Measurements from ENCODE around the gene FDX2. TPM values are rescaled to one million over a fixed set of nuclear protein-coding genes. Genes with fewer than 3 reads are reported as not detected.

The FDX2 gene
- total and polyA plus RNA-seq, 2 donors (not counting 1 experiment from before 2014, with no cell fraction given): 13.9 to 21.5 TPM

DNA sequence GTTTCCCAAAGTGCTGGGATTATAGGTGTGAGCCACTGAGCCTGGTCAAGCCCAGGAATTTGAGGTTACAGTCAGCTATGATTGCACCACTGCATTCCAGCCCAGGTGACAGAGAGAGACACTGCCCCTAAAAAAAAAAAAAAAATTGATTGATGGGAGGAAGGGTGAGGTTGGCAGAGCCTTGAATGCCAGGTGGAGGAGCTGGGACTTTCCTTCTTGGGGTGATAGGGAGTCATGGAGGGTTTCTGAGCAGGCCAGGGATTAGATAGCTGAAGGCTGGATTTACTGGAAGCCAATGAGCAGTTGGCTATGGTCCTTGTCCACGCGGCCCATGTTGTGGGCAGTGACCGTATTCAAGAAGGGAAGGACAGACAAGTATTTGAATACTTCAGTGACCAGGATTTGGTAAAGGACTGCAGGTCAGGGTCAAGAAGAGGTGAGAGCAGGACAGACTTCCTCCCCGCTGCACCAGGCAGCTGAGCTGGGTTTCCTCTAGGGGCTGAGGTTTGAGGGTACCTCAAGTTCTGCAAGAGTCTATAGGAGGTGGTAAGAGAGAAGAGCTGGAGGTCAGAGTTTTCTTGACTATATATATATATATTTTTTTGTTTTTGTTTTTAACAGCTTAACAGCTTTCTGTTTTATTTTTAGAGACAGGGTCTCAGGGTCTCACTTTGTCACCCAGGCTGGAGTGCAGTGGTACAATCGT, 35.9 kb downstream of the FDX2 start:
- Histone ChIP-seq H3K27ac (ENCODE audit: low read length in 2 of 2) (no peak overlapping the region), H3K4me3 (ENCODE audit: control extremely low read depth in 1 of 5, extremely low read depth in 1 of 5, insufficient read depth in 1 of 5, low read depth in 2 of 5, low read length in 4 of 5) (no peak overlapping the region), H3K4me2 (replicated peaks; ENCODE audit: low read depth, low read length, poor library complexity, severe bottlenecking) (no peak overlapping the region), H3K36me3 (replicated peaks in 1 of 2; ENCODE audit: control extremely low read depth in 1 of 2, control insufficient read depth in 1 of 2, extremely low read depth in 1 of 2, insufficient read depth in 2 of 2, low read length in 1 of 2) (peaks cover 0 to 30% of the 10 kb centered on the region in 2 experiments), H3K79me2 (ENCODE audit: control insufficient read depth, insufficient read depth, low read length) (no peaks in the 10 kb centered on the region), H3K27me3 (replicated peaks in 1 of 4; ENCODE audit: control extremely low read depth in 1 of 4, control insufficient read depth in 3 of 4, insufficient read depth in 4 of 4, low read length in 3 of 4) (no peaks in the 10 kb centered on the region), H3K9ac (ENCODE audit: low read length) (no peak overlapping the region), H3K4me1 (ENCODE audit: control insufficient read depth in 2 of 2, insufficient read depth in 2 of 2, low read length in 2 of 2) (peaks cover 4 to 5% of the 10 kb centered on the region in 2 donors), H3K9me3 (ENCODE audit: control extremely low read depth in 1 of 3, control insufficient read depth in 2 of 3, insufficient read depth in 1 of 3, low read length in 2 of 3) (no peaks in the 10 kb centered on the region), H4K20me1 (ENCODE audit: control insufficient read depth, insufficient read depth, low read length, poor library complexity, severe bottlenecking) (no peaks in the 10 kb centered on the region), H2AFZ (ENCODE audit: insufficient read depth, low read depth, low read length, poor library complexity, severe bottlenecking) (no peak overlapping the region)
- TF ChIP-seq EZH2 (IDR thresholded peaks at IDR 0.05; ENCODE audit: borderline replicate concordance, insufficient read depth, low read depth, low read length, poor library complexity, severe bottlenecking): no peak
- TF ChIP-seq, protein P1, sequence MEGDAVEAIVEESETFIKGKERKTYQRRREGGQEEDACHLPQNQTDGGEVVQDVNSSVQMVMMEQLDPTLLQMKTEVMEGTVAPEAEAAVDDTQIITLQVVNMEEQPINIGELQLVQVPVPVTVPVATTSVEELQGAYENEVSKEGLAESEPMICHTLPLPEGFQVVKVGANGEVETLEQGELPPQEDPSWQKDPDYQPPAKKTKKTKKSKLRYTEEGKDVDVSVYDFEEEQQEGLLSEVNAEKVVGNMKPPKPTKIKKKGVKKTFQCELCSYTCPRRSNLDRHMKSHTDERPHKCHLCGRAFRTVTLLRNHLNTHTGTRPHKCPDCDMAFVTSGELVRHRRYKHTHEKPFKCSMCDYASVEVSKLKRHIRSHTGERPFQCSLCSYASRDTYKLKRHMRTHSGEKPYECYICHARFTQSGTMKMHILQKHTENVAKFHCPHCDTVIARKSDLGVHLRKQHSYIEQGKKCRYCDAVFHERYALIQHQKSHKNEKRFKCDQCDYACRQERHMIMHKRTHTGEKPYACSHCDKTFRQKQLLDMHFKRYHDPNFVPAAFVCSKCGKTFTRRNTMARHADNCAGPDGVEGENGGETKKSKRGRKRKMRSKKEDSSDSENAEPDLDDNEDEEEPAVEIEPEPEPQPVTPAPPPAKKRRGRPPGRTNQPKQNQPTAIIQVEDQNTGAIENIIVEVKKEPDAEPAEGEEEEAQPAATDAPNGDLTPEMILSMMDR (IDR thresholded peaks at IDR 0.05): no peak
- intact Hi-C loops (cut with micrococcal nuclease): no loop called here
- H3K27ac Mint-ChIP-seq: peak overlapping the region; percentile 73
- WGBS (ENCODE audit: insufficient coverage): 43% methylated on average over 4 of the region's 5 CpGs
- ATAC-seq (ENCODE audit: low read depth): no peak
- H3K27me3 Mint-ChIP-seq: no peaks in the 10 kb centered on the region
- H3K4me3 Mint-ChIP-seq: no peak overlapping the region
- DNase-seq: peak; percentile 24
- ChIA-PET CTCF (interaction anchor here (0.6 to 2.7 kb wide), 8 partner anchors 9 to 226 kb away, joined by 3 to 11 read pairs (median 4); partner anchors contain the start of gene ICAM1), POLR2A (interaction anchor here (0.6 to 1.1 kb wide), 5 partner anchors 9 to 111 kb away, joined by 3 to 5 read pairs (median 3); partner anchors contain the start of genes ICAM1 and ICAM5)
- H3K9me3 Mint-ChIP-seq (ENCODE audit: insufficient read depth): no peaks in the 10 kb centered on the region
- H3K4me1 Mint-ChIP-seq: peaks cover 9% of the 10 kb centered on the region

DNA sequence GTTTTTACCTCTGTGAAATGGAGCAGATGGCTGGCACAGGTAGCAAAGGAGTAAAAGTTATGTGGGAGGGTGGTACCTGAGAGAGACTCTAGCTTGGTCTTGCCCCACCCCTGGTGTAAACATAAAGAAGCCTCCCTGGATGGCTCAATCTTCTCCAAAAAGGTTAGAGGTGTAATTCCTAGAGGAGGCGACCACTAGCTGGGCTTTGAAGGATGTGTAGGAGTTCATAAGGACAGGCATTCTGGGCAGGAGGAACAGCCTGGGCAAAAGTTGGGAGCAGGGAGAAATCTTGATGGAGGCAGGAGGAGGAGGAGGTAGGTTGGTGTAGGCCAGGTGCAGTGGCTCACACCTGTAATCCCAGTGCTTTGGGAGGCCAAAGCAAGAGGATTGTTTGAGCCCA, 36.9 kb downstream of the FDX2 start:
- H3K4me3 Mint-ChIP-seq: no peak overlapping the region
- no peaks in the 10 kb centered on the region for H3K27me3 Mint-ChIP-seq
- intact Hi-C loops (cut with micrococcal nuclease): no loop called here
- Histone ChIP-seq H3K4me1 (ENCODE audit: control insufficient read depth in 2 of 2, insufficient read depth in 2 of 2, low read length in 2 of 2) (peaks cover 4 to 5% of the 10 kb centered on the region in 2 donors), H3K79me2 (ENCODE audit: control insufficient read depth, insufficient read depth, low read length) (no peaks in the 10 kb centered on the region), H3K9me3 (ENCODE audit: control extremely low read depth in 1 of 3, control insufficient read depth in 2 of 3, insufficient read depth in 1 of 3, low read length in 2 of 3) (no peaks in the 10 kb centered on the region), H3K4me2 (replicated peaks; ENCODE audit: low read depth, low read length, poor library complexity, severe bottlenecking) (no peak overlapping the region), H3K36me3 (replicated peaks in 1 of 2; ENCODE audit: control extremely low read depth in 1 of 2, control insufficient read depth in 1 of 2, extremely low read depth in 1 of 2, insufficient read depth in 2 of 2, low read length in 1 of 2) (peaks cover 0 to 21% of the 10 kb centered on the region in 2 experiments), H2AFZ (ENCODE audit: insufficient read depth, low read depth, low read length, poor library complexity, severe bottlenecking) (no peak overlapping the region), H3K4me3 (ENCODE audit: control extremely low read depth in 1 of 5, extremely low read depth in 1 of 5, insufficient read depth in 1 of 5, low read depth in 2 of 5, low read length in 4 of 5) (no peak overlapping the region), H3K9ac (ENCODE audit: low read length) (no peak overlapping the region), H3K27me3 (replicated peaks in 1 of 4; ENCODE audit: control extremely low read depth in 1 of 4, control insufficient read depth in 3 of 4, insufficient read depth in 4 of 4, low read length in 3 of 4) (no peaks in the 10 kb centered on the region), H4K20me1 (ENCODE audit: control insufficient read depth, insufficient read depth, low read length, poor library complexity, severe bottlenecking) (no peaks in the 10 kb centered on the region), H3K27ac (ENCODE audit: low read length in 2 of 2) (no peak overlapping the region)
- no peak overlapping the region for H3K27ac Mint-ChIP-seq
- POLR2A ChIA-PET: interaction anchor here (1.1 kb wide), 1 partner anchor 23 kb away, joined by 4 read pairs; no protein-coding TSS in a partner anchor
- peaks cover 16% of the 10 kb centered on the region for H3K4me1 Mint-ChIP-seq
- CTCF ChIA-PET: interaction anchor here (1.0 to 2.7 kb wide), 4 partner anchors 8 to 110 kb away, joined by 3 to 11 read pairs (median 6); partner anchors contain the start of gene ICAM1
- ATAC-seq (ENCODE audit: low read depth) (no peak), DNase-seq (no peak)
- no peak for TF ChIP-seq EZH2 (IDR thresholded peaks at IDR 0.05; ENCODE audit: borderline replicate concordance, insufficient read depth, low read depth, low read length, poor library complexity, severe bottlenecking)
- TF ChIP-seq, protein P1 (IDR thresholded peaks at IDR 0.05): no peak
- H3K9me3 Mint-ChIP-seq (ENCODE audit: insufficient read depth): no peaks in the 10 kb centered on the region
- WGBS (ENCODE audit: insufficient coverage): 100% methylated on average over 1 of the region's 1 CpG

Data from B cell (primary cell).